Measurements from ENCODE around the gene TMEM106C. TPM values are rescaled to one million over a fixed set of nuclear protein-coding genes. Genes with fewer than 3 reads are reported as not detected.

The TMEM106C gene
- total RNA-seq, 1 donor from 2014 or later: 68.0 TPM

DNA sequence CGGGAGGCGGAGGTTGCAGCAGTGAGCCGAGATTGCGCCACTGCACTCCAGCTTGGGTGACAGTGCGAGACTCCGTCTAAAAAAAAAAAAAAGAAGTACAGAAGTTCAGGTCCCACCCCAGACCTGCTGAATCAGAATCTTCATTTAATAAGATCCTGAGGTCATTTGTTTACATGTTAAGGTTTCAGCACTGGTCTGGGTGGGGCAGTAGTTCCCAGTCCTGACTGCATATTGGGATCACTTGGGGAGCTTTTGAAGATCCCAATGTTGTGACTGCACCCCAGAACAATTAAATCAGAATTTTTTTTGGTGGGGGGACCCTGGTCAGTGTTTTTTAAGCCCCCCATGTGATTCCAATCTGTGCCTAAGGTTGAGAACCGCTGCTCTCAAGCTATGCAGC, 52.6 kb downstream of the TMEM106C start:
- DNase-seq (ENCODE audit: low read depth in 2 of 2): no peak

DNA sequence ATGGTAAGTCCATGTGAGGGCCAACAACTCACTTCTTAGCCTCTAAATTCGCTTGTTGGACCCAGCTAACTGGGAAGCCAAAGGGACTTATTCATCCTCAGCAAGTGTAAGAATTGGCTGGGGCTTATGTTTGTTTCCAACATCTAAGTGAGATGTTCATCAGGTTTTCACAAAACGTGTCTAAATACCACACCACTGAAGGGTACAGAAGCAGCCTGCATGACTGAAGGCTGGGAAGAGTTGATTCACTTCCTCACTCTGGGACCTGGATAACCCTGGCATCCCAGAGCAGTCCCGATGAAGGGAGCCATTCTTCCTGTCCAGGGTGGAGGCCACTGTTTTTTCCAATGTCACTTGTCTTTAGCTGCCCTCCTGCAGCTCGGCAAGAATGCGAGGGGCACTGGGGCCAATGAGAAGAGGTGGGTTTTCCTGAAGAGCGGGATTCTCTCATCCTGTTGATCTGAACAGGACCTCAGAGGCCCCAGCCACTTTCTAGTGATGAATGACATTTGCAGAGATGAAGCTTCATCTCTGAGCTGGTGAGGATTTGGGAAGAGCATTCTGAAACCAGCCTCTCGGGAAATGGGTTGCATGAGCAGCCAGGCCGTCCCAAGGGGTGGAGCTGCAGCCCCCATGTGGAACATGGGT, 53.1 kb downstream of the TMEM106C start:
- DNase-seq (ENCODE audit: low read depth in 2 of 2): no peak

DNA sequence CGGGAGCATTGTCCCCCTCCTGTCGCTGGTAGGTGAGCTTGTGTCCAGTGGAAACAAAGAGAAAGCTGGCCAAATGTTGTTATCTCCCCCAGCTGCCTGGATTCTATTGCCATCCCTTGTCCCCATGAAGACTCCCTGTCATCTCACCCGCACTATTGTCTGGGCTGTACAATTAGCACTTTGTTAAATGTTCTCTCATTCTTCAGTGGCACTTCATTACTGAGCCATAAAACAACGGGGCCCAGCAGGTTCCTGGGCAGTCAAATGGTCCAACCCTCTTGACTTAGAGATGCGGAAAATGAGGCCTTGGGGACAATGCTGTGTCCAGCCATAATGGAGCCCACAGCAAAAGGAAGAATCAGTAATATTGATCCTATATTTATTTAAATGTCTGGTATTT, 54.1 kb downstream of the TMEM106C start:
- DNase-seq (ENCODE audit: low read depth in 2 of 2): no peak

DNA sequence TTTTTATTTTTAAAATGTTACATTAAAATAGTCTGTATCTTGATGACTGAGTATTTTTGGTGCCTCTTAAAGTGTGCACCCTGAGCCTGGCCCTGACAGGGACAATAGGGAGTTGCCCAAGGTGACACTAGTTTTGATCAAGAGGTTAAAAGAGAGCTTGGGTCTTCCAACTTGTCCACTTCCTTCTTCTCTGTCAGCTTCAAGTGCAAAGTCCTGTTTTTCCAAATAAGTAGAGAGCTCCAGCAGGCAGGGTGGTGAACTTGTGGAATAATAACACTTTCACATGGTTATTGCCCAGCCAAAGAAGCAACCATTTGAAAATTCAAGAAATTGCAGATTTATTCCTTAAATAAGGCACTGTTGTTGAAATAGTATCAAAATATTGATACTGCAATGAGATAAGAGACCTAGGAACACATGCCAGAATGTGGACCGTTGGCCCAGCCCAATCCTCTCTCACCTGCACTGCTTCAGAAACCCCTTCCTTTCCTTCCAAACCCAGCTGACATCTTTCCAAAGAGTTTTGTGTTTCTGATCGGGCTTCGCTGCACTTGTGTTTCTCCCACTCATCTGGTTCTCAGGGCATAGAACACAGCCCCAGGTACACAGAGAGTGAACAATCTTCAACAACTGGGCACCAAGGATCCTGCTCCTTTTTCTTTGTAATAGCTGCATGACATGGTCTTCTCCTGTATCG, 54.7 kb downstream of the TMEM106C start:
- DNase-seq (ENCODE audit: low read depth in 2 of 2): no peak

Other genes starting within 250 kb of the TMEM106C start
- gene ENDOU, start 238.1 kb upstream of the TMEM106C start, total RNA-seq: under 0.01 TPM in 2 replicates
- gene RAPGEF3, start 204.7 kb upstream of the TMEM106C start, total RNA-seq: 10.4 and 13.5 TPM in 2 replicates
- gene SLC48A1, start 190.4 kb upstream of the TMEM106C start, total RNA-seq: 9.2 and 9.5 TPM in 2 replicates
- gene HDAC7, start 143.7 kb upstream of the TMEM106C start, total RNA-seq: 28.8 and 43.6 TPM in 2 replicates
- under 0.01 TPM in 2 replicates for gene VDR, start 58.6 kb upstream of the TMEM106C start, total RNA-seq
- gene COL2A1, start 40.9 kb downstream of the TMEM106C start, total RNA-seq: not detected in 2 replicates
- 9.6 and 11.1 TPM in 2 replicates for gene SENP1, start 142.5 kb downstream of the TMEM106C start, total RNA-seq
- 36.3 and 45.3 TPM in 2 replicates for gene PFKM, start 155.8 kb downstream of the TMEM106C start, total RNA-seq
- 14.0 and 15.6 TPM in 2 replicates for gene ASB8, start 193.9 kb downstream of the TMEM106C start, total RNA-seq
- under 0.01 TPM in 1 of 2 replicates, not detected in the other for gene CCDC184, start 220.0 kb downstream of the TMEM106C start, total RNA-seq
- not detected in 2 replicates for gene OR10AD1, start 239.7 kb downstream of the TMEM106C start, total RNA-seq

Measured in dermis microvascular lymphatic vessel endothelial cell (primary cell).